HCT116 (cell line): Measurements from ENCODE around the gene MID1. TPM values are rescaled to one million over a fixed set of nuclear protein-coding genes. Genes with fewer than 3 reads are reported as not detected.

Source experiments
- ATAC-seq: fragments of 200-7000 bp; cut with Tn5 transposase; 2 replicates; pipeline ENCODE4 v1.9.1; 2020; ENCODE audit warnings: mild to moderate bottlenecking, moderate library complexity
- BruUV-seq: library from RNA; stranded (reverse); fragments of 400-500 nt; replicated peaks from 2 replicates; lab custom pipeline; 2021; lab: Mats Ljungman, UMichigan
- CTCF ChIA-PET: fragments of 300-600 bp; sonication (Branson Sonifier 250); formaldehyde crosslinking; loops from one replicate; lab custom pipeline; 2021; ENCODE audit warnings: antibody characterized with exemption; lab: Charles Lee
- POLR2A ChIA-PET: fragments of 300-600, 350-600 bp; sonication (Branson Sonifier 250); formaldehyde crosslinking; loops from one replicate; lab custom pipeline; 2021; ENCODE audit warnings: antibody characterized with exemption; lab: Charles Lee
- RAD21 ChIA-PET, 2 experiments: fragments of 300-600 bp; sonication (Branson Sonifier 250); formaldehyde crosslinking; loops; one replicate each; lab custom pipeline; 2023; ENCODE audit warnings: low total read pairs in 2 of 2; ENCODE audit not compliant: uncharacterized antibody in 2 of 2, unreplicated experiment in 2 of 2, low non-redundant PET in 1 of 2; lab: Charles Lee
- DNase-seq: peaks from one replicate; pipeline ENCODE4 v3.0.0-alpha.2; 2010; ENCODE audit warnings: low read depth, low spot score
- H2AFZ ChIP-seq: fragments of 200-600 bp; shearing (Covaris generic), sonication (generic); 2 replicates; pipeline ENCODE4 v1.6.1; 2017; ENCODE audit warnings: low read depth, mixed run types, mixed read lengths, antibody characterized with exemption, low read length; ENCODE audit not compliant: poor library complexity, severe bottlenecking
- H3K27ac ChIP-seq: 2 replicates; pipeline ENCODE4 v1.5.1; 2012; ENCODE audit warnings: low read depth, low read length
- H3K27me3 ChIP-seq: fragments of 200-600 bp; sonication (generic); 2 replicates; pipeline ENCODE4 v1.6.1; 2016; ENCODE audit warnings: mixed run types, low read length, mixed read lengths; ENCODE audit not compliant: insufficient read depth
- H3K36me3 ChIP-seq, 2 experiments: fragments of 200-500 bp in 1 of 2; fragments of 200-600 bp in 1 of 2; sonication (Bioruptor generic) in 1 of 2; sonication (generic) in 1 of 2; 2 replicates each; pipeline versions ENCODE4 v1.5.1 to v1.6.1; 2014 to 2016; ENCODE audit warnings: low read length in 2 of 2, inconsistent platforms in 1 of 2, mixed read lengths in 1 of 2, mixed run types in 1 of 2; ENCODE audit not compliant: insufficient read depth in 2 of 2, control insufficient read depth in 1 of 2
- H3K4me1 ChIP-seq, 2 experiments: fragments of 200-600 bp in 1 of 2; sonication (generic) in 1 of 2; 2 replicates each; pipeline versions ENCODE4 v1.5.1 to v1.6.1; 2012 to 2017; ENCODE audit warnings: low read length in 2 of 2, inconsistent platforms in 1 of 2, mild to moderate bottlenecking in 1 of 2, mixed read lengths in 1 of 2, mixed run types in 1 of 2, moderate library complexity in 1 of 2; ENCODE audit not compliant: insufficient read depth in 2 of 2, control insufficient read depth in 1 of 2
- H3K4me2 ChIP-seq: fragments of 200-600 bp; sonication (generic); 2 replicates; pipeline ENCODE4 v1.6.1; 2017; ENCODE audit warnings: mixed run types, low read length, mixed read lengths
- H3K4me3 ChIP-seq, 2 experiments: fragments of 200-600 bp in 1 of 2; sonication (generic) in 1 of 2; replicated peaks in 1 of 2; 2 replicates each; pipeline ENCODE4 v1.5.1; 2011 to 2016; ENCODE audit warnings: low read length in 2 of 2, control low read depth in 1 of 2, low read depth in 1 of 2, mild to moderate bottlenecking in 1 of 2, mixed read lengths in 1 of 2, mixed run types in 1 of 2
- H3K79me2 ChIP-seq: fragments of 200-600 bp; sonication (generic); 2 replicates; pipeline ENCODE4 v1.6.1; 2017; ENCODE audit warnings: mild to moderate bottlenecking, mixed run types, low read length, moderate library complexity, mixed read lengths; ENCODE audit not compliant: insufficient read depth
- H3K9ac ChIP-seq: fragments of 200-600 bp; sonication (generic); 2 replicates; pipeline ENCODE4 v1.6.1; 2016; ENCODE audit warnings: low read length, mixed read lengths
- H3K9me2 ChIP-seq: fragments of 200-600 bp; sonication (generic), shearing (Covaris generic); 2 replicates; pipeline ENCODE4 v1.6.1; 2017; ENCODE audit warnings: mixed run types, mild to moderate bottlenecking, moderate library complexity; ENCODE audit not compliant: insufficient read depth
- H3K9me3 ChIP-seq, 2 experiments: fragments of 200-500 bp in 1 of 2; fragments of 200-600 bp in 1 of 2; sonication (Bioruptor generic) in 1 of 2; sonication (generic) in 1 of 2; 2 replicates each; pipeline ENCODE4 v1.6.1; 2014 to 2017; ENCODE audit warnings: low read length in 2 of 2, mixed read lengths in 2 of 2, inconsistent platforms in 1 of 2, low read depth in 1 of 2, mild to moderate bottlenecking in 1 of 2, mixed run types in 1 of 2, moderate library complexity in 1 of 2; ENCODE audit not compliant: control insufficient read depth in 1 of 2, insufficient read depth in 1 of 2
- H4K20me1 ChIP-seq: fragments of 200-600 bp; sonication (generic), shearing (Covaris generic); 2 replicates; pipeline ENCODE4 v1.6.1; 2017; ENCODE audit warnings: mixed run types, mild to moderate bottlenecking, moderate library complexity; ENCODE audit not compliant: insufficient read depth
- ATF3 ChIP-seq: IDR thresholded peaks from 2 replicates; pipeline ENCODE4 v1.6.1; 2012
- CBX3 ChIP-seq: IDR thresholded peaks from 2 replicates; pipeline ENCODE4 v1.6.1; 2012; ENCODE audit warnings: low read depth
- CEBPB ChIP-seq: IDR thresholded peaks from 2 replicates; pipeline ENCODE4 v1.6.1; 2012; ENCODE audit warnings: low read depth
- ELF1 ChIP-seq: IDR thresholded peaks from 2 replicates; pipeline ENCODE4 v1.6.1; 2012; ENCODE audit warnings: low read depth, borderline replicate concordance
- EZH2 ChIP-seq: fragments of 200-600 bp; sonication (generic); IDR thresholded peaks from 2 replicates; pipeline ENCODE4 v1.6.1; 2017; ENCODE audit warnings: antibody characterized with exemption, mixed run types
- FOSL1 ChIP-seq: IDR thresholded peaks from 2 replicates; pipeline ENCODE4 v1.6.1; 2012; ENCODE audit warnings: low read depth
- JUND ChIP-seq: IDR thresholded peaks from 2 replicates; pipeline ENCODE4 v1.6.1; 2012
- MAX ChIP-seq: IDR thresholded peaks from 2 replicates; pipeline ENCODE4 v1.6.1; 2012
- POLR2A ChIP-seq: IDR thresholded peaks from 2 replicates; pipeline ENCODE4 v1.7.0; 2011; ENCODE audit warnings: borderline replicate concordance; ENCODE audit not compliant: insufficient read depth, insufficient read length; ENCODE audit errors: extremely low read depth
- POLR2AphosphoS5 ChIP-seq: IDR thresholded peaks from 2 replicates; pipeline ENCODE4 v1.6.1; 2011; ENCODE audit warnings: mild to moderate bottlenecking, low read depth, low read length, moderate library complexity
- RAD21 ChIP-seq: IDR thresholded peaks from 2 replicates; pipeline ENCODE4 v1.6.1; 2012; ENCODE audit warnings: low read depth, mild to moderate bottlenecking
- REST ChIP-seq: IDR thresholded peaks from 2 replicates; pipeline ENCODE4 v1.6.1; 2012; ENCODE audit warnings: low read depth
- SIN3A ChIP-seq: IDR thresholded peaks from 2 replicates; pipeline ENCODE4 v1.6.1; 2012; ENCODE audit warnings: low read depth
- TCF7L2 ChIP-seq: IDR thresholded peaks from 2 replicates; pipeline ENCODE4 v1.7.0; 2011; ENCODE audit warnings: borderline replicate concordance, inconsistent platforms; ENCODE audit not compliant: insufficient read depth, insufficient read length; ENCODE audit errors: extremely low read depth
- YY1 ChIP-seq: IDR thresholded peaks from 2 replicates; pipeline ENCODE4 v1.6.1; 2011; ENCODE audit warnings: low read length, low read depth, moderate library complexity, mild to moderate bottlenecking; ENCODE audit not compliant: insufficient replicate concordance; ENCODE audit errors: extremely low read depth
- ZFX ChIP-seq: fragments of 450-650 bp; IDR thresholded peaks from 2 replicates; pipeline ENCODE4 v1.6.1; 2017
- ZNF274 ChIP-seq: fragments of 200-500 bp; sonication (Bioruptor generic); IDR thresholded peaks from 2 replicates; pipeline ENCODE4 v1.6.1; 2014; ENCODE audit warnings: mild to moderate bottlenecking, low read depth, low read length, inconsistent platforms
- intact Hi-C: fragments of 100-400 bp; cut with micrococcal nuclease; formaldehyde crosslinking; loops from 2 replicates; pipeline ENCODE4 v1.10.0; 2022
- total RNA-seq: library from RNA; stranded (reverse); gene quantifications from one replicate; pipeline ENCODE4 v1.2.1, GENCODE V29; 2021; ENCODE audit not compliant: unreplicated experiment

MID1 gene
- total RNA-seq, 1 experiment from 2014 or later, result 48.8 TPM

- H2AFZ ChIP-seq, result no peak overlapping the region
- no peak overlapping the region for H3K4me3 ChIP-seq
- H3K4me1 ChIP-seq, result no peaks in the 10 kb centered on the region
- no peaks in the 10 kb centered on the region for H4K20me1 ChIP-seq
- no peaks in the 10 kb centered on the region for H3K9me2 ChIP-seq
- RAD21 ChIA-PET, result no interaction called here
- POLR2A ChIA-PET, result no interaction called here
- no peaks in the 10 kb centered on the region for H3K36me3 ChIP-seq
- no peak overlapping the region for H3K4me2 ChIP-seq
- DNase-seq (no peak), ATAC-seq (no peak)
- H3K27ac ChIP-seq, result no peak overlapping the region
- TF ChIP-seq EZH2 (no peak), ZFX (no peak), POLR2AphosphoS5 (no peak), FOSL1 (no peak), MAX (no peak), CBX3 (no peak), CEBPB (no peak), ELF1 (no peak), ZNF274 (no peak), TCF7L2 (no peak), SIN3A (no peak)
- no peaks in the 10 kb centered on the region for H3K79me2 ChIP-seq
- intact Hi-C loops, result no loop called here
- H3K9me3 ChIP-seq, result no peaks in the 10 kb centered on the region
- no peaks in the 10 kb centered on the region for H3K27me3 ChIP-seq
- H3K9ac ChIP-seq, result no peak overlapping the region
- CTCF ChIA-PET, result no interaction called here
- no TSS peak for BruUV-seq
These were observed 178.9 kb downstream of the MID1 start for GRCh38 chrX:10441464-10441863.

GRCh38 chrX:10433296-10433965 lies 187.0 kb downstream of the MID1 start:
- Histone ChIP-seq H3K4me2 (no peak overlapping the region), H2AFZ (no peak overlapping the region), H3K36me3 (no peaks in the 10 kb centered on the region), H4K20me1 (no peaks in the 10 kb centered on the region), H3K4me3 (no peak overlapping the region), H3K4me1 (no peaks in the 10 kb centered on the region), H3K27me3 (no peaks in the 10 kb centered on the region), H3K9ac (no peak overlapping the region), H3K27ac (no peak overlapping the region), H3K9me3 (no peaks in the 10 kb centered on the region), H3K9me2 (no peaks in the 10 kb centered on the region), H3K79me2 (no peaks in the 10 kb centered on the region)
- no peak for DNase-seq
- RAD21 ChIA-PET, result no interaction called here
- no peak for TF ChIP-seq JUND
- TF ChIP-seq YY1, result no peak
- no peak for TF ChIP-seq REST
- TF ChIP-seq ATF3, result no peak
- no peak for TF ChIP-seq POLR2AphosphoS5
- no peak for TF ChIP-seq POLR2A
- TF ChIP-seq EZH2, result no peak
- no peak for TF ChIP-seq SIN3A
- TF ChIP-seq ZNF274, result no peak
- no peak for TF ChIP-seq CBX3
- TF ChIP-seq ZFX, result no peak
- no peak for TF ChIP-seq RAD21
- no peak for TF ChIP-seq MAX
- POLR2A ChIA-PET, result no interaction called here
- BruUV-seq, result no TSS peak
- ATAC-seq, result no peak
- intact Hi-C loops, result no loop called here
- CTCF ChIA-PET, result no interaction called here
